Neutrophil (primary cell): Measurements from ENCODE around the gene IFNLR1.

Source experiments
- H3K27ac ChIP-seq: fragments of 200-600 bp; sonication (generic); 2 replicates; pipeline ENCODE4 v1.5.1; 2016; ENCODE audit warnings: mild to moderate bottlenecking, moderate library complexity
- H3K27me3 ChIP-seq: fragments of 200-600 bp; sonication (generic); 2 replicates; pipeline ENCODE4 v1.6.0; 2016; ENCODE audit warnings: mild to moderate bottlenecking
- H3K36me3 ChIP-seq: fragments of 200-600 bp; sonication (generic); 2 replicates; pipeline ENCODE4 v1.5.1; 2017
- H3K4me1 ChIP-seq, 2 experiments: fragments of 200-600 bp in 1 of 2; sonication (generic) in 1 of 2; 1 replicate in 1 of 2; 2 replicates in 1 of 2; pipeline versions ENCODE4 v1.5.1 to v1.6.1; 2013 to 2016; ENCODE audit warnings: low read depth in 1 of 2, low read length in 1 of 2, mild to moderate bottlenecking in 1 of 2, moderate library complexity in 1 of 2; ENCODE audit not compliant: control insufficient read depth in 1 of 2, insufficient read depth in 1 of 2
- H3K4me3 ChIP-seq, 2 experiments: fragments of 200-600 bp in 1 of 2; sonication (generic) in 1 of 2; 1 replicate in 1 of 2; 2 replicates in 1 of 2; pipeline ENCODE4 v1.5.1; 2013 to 2016; ENCODE audit warnings: low read depth in 1 of 2, low read length in 1 of 2, mild to moderate bottlenecking in 1 of 2, moderate library complexity in 1 of 2
- H3K9me3 ChIP-seq: fragments of 200-600 bp; sonication (generic); 2 replicates; pipeline ENCODE4 v1.5.1; 2016
- CTCF ChIP-seq: fragments of 200-600 bp; sonication (generic); IDR thresholded peaks from 2 replicates; pipeline ENCODE4 v1.5.1; 2016; ENCODE audit warnings: antibody characterized with exemption

IFNLR1 gene

DNA sequence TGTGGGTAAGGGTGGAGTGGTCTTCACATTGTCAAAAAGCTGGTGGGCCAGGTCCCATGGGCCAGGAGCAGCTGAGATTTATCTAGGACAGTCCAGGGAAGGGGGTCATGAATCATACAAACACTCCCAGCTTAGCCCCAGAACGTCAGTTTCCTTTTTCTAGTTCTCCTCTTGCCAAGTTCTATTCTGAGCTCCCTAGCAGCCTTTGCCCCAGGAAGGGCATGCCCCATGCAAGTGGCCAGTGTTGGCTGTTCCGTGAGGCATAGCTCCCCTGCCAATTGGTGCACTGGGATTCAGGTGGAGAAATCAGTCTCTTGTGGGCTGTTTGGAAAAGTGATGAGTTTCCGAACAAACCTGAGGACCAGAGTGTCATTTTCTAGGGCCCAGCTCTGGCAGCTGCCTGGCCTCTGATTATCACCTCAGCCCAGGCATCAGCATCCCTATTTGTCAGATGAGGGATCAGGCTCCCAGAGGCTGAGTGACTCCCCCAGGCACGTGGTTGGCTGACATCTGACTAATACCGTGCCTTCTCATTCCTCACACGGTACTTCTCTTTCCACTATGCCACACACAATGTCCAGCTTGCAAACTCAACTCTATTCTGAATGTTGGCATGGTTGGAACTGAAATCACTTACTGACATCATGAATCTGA lies 60.9 kb downstream of the IFNLR1 start:
- Histone ChIP-seq H3K36me3 (no peaks in the 10 kb centered on the region), H3K4me1 (no peaks in the 10 kb centered on the region), H3K27me3 (no peaks in the 10 kb centered on the region), H3K9me3 (peaks cover 6% of the 10 kb centered on the region), H3K27ac (no peak overlapping the region), H3K4me3 (no peak overlapping the region)
- no peak for TF ChIP-seq CTCF

GRCh38 chr1:24125456-24125855 lies 61.6 kb downstream of the IFNLR1 start:
- Histone ChIP-seq H3K27ac (no peak overlapping the region), H3K4me3 (no peak overlapping the region), H3K9me3 (peaks cover 2% of the 10 kb centered on the region), H3K27me3 (no peaks in the 10 kb centered on the region), H3K36me3 (no peaks in the 10 kb centered on the region), H3K4me1 (no peaks in the 10 kb centered on the region)
- no peak for TF ChIP-seq CTCF

- no peak for TF ChIP-seq CTCF
- H3K9me3 ChIP-seq = no peaks in the 10 kb centered on the region
- no peaks in the 10 kb centered on the region for H3K36me3 ChIP-seq
- H3K4me1 ChIP-seq = no peaks in the 10 kb centered on the region
- H3K27me3 ChIP-seq = no peaks in the 10 kb centered on the region
- no peak overlapping the region for H3K27ac ChIP-seq
- no peak overlapping the region for H3K4me3 ChIP-seq
Measured at GRCh38 chr1:24124980-24125379, 62.1 kb downstream of the IFNLR1 start.

GRCh38 chr1:24123611-24124010 lies 63.5 kb downstream of the IFNLR1 start:
- H3K4me1 ChIP-seq = no peaks in the 10 kb centered on the region
- no peak overlapping the region for H3K4me3 ChIP-seq
- no peaks in the 10 kb centered on the region for H3K9me3 ChIP-seq
- no peak overlapping the region for H3K27ac ChIP-seq
- H3K36me3 ChIP-seq = no peaks in the 10 kb centered on the region
- no peak for TF ChIP-seq CTCF
- no peaks in the 10 kb centered on the region for H3K27me3 ChIP-seq

- H3K36me3 ChIP-seq = no peaks in the 10 kb centered on the region
- H3K4me1 ChIP-seq = no peaks in the 10 kb centered on the region
- H3K4me3 ChIP-seq = no peak overlapping the region
- no peak overlapping the region for H3K27ac ChIP-seq
- no peaks in the 10 kb centered on the region for H3K9me3 ChIP-seq
- no peak for TF ChIP-seq CTCF
- no peaks in the 10 kb centered on the region for H3K27me3 ChIP-seq
Measured at GRCh38 chr1:24122776-24123175, 64.3 kb downstream of the IFNLR1 start.

DNA sequence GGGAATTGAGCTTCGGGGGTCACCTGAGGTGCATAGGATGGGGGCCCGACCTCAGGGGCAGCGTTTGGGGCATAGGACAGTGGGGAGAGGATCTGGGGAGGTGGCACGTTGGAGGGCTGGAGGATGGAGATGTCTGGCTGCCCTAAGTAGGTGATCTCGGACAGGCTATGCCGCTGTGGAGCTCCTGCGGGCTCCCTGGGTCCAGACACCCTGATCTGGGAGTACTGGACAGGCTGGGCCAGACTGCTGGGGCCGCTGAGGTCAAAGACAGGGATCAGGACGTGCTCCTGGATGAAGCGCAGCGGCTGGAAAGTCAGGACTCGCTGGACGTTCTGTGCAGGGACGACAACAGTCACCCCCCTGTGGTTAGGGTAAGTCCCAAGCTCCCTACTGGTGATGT lies 65.7 kb downstream of the IFNLR1 start:
- no peak for TF ChIP-seq CTCF
- peaks cover 4% of the 10 kb centered on the region for H3K27me3 ChIP-seq
- H3K4me1 ChIP-seq = no peaks in the 10 kb centered on the region

More for the DNA sequence above, 65.7 kb downstream of the IFNLR1 start:
- Histone ChIP-seq H3K4me3 (no peak overlapping the region), H3K36me3 (no peaks in the 10 kb centered on the region), H3K9me3 (no peaks in the 10 kb centered on the region), H3K27ac (no peak overlapping the region)
